ENCODE results near the gene HFM1.
A peak's percentile ranks its signal among the peaks of the same experiment; 100 is the strongest.
"Not testable (repeated sequence)": the region's sequence is repeated elsewhere in the genome, so short reads cannot be mapped to it uniquely, and the experiment has no call there.

The HFM1 gene

GRCh38 chr1:91345395-91346005 lies 59.1 kb downstream of the HFM1 start:
- DNase-seq: no peak

- no peak for DNase-seq
Measured at GRCh38 chr1:91338501-91338900, 66.1 kb downstream of the HFM1 start.

- no peak for DNase-seq
Measured at GRCh38 chr1:91335603-91336002, 69.0 kb downstream of the HFM1 start.

- no peak for DNase-seq
Measured at GRCh38 chr1:91334856-91335255, 69.8 kb downstream of the HFM1 start.

- DNase-seq: no peak
Measured at GRCh38 chr1:91325456-91325855, 79.2 kb downstream of the HFM1 start.

- DNase-seq: no peak
Measured at GRCh38 chr1:91314643-91315042, 90.0 kb downstream of the HFM1 start.

- DNase-seq: no peak
Measured at GRCh38 chr1:91311672-91312071, 93.0 kb downstream of the HFM1 start.

- no peak for DNase-seq
Measured at GRCh38 chr1:91308544-91308943, 96.1 kb downstream of the HFM1 start.

- no peak for DNase-seq
Measured at GRCh38 chr1:91307784-91308409, 96.7 kb downstream of the HFM1 start.

GRCh38 chr1:91303165-91303564 lies 101.5 kb downstream of the HFM1 start:
- DNase-seq: no peak

GRCh38 chr1:91288843-91289553 lies 115.6 kb downstream of the HFM1 start:
- not testable (repeated sequence) for DNase-seq

GRCh38 chr1:91286962-91287317 lies 117.7 kb downstream of the HFM1 start:
- not testable (repeated sequence) for DNase-seq

GRCh38 chr1:91286259-91286961 lies 118.2 kb downstream of the HFM1 start:
- DNase-seq: not testable (repeated sequence)

- DNase-seq: no peak
Measured at GRCh38 chr1:91283421-91283726, 121.3 kb downstream of the HFM1 start.

GRCh38 chr1:91282695-91283420 lies 121.8 kb downstream of the HFM1 start:
- peak; percentile 62 for DNase-seq

- DNase-seq: no peak
Measured at GRCh38 chr1:91281782-91282181, 122.9 kb downstream of the HFM1 start.

GRCh38 chr1:91278754-91279153 lies 125.9 kb downstream of the HFM1 start:
- peak; percentile 5 for DNase-seq

- DNase-seq: no peak
Measured at GRCh38 chr1:91273875-91274274, 130.8 kb downstream of the HFM1 start.

GRCh38 chr1:91261655-91262054 lies 143.0 kb downstream of the HFM1 start:
- DNase-seq: no peak

- DNase-seq: no peak
Measured at GRCh38 chr1:91245435-91245834, 159.2 kb downstream of the HFM1 start.

GRCh38 chr1:91244737-91245136 lies 159.9 kb downstream of the HFM1 start:
- DNase-seq: no peak

GRCh38 chr1:91243171-91243570 lies 161.5 kb downstream of the HFM1 start:
- DNase-seq: no peak

- no peak for DNase-seq
Measured at GRCh38 chr1:91234181-91234580, 170.5 kb downstream of the HFM1 start.

Measured in NCI-H345 (cell line).